ENCODE measurements around the gene PTP4A2.
"Not testable (repeated sequence)": the region's sequence is repeated elsewhere in the genome, so short reads cannot be mapped to it uniquely, and the experiment has no call there.

Gene PTP4A2

DNA sequence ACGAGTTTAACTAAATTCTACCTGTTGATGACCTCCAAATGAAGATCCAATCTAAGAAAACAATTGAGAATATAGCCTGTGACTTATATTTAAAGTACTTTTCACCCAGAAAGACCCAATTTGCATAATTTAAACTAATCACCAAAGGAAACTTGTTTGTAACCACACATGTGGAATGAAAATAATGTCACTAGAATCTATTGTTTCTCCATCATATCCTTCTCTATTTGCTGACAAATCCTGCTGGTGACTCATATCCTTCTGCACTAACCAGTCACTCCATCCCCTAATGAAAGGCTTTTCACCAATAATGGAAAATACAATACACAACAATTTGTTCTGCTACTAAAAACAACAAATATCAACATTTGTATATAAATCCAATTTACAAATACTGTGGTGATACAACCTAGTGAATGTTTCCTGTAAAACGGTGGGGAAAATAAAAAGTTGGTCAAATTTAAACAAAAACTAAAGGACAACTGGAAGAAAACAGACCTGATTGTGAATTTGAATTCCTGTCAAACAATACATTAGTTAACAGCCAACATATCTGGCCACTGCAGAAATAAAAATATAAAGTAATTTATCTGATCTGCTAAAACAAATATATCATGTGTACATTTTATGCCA lies 6.5 kb downstream of the PTP4A2 start:
- DNase-seq (ENCODE audit: extremely low read depth, low read depth), result no peak
- no peak overlapping the region for H3K4me3 ChIP-seq (replicated peaks; ENCODE audit: low read depth, low read length)
- no peak for TF ChIP-seq CTCF (IDR thresholded peaks at IDR 0.05; ENCODE audit: low read depth, low read length, missing control alignments)

DNA sequence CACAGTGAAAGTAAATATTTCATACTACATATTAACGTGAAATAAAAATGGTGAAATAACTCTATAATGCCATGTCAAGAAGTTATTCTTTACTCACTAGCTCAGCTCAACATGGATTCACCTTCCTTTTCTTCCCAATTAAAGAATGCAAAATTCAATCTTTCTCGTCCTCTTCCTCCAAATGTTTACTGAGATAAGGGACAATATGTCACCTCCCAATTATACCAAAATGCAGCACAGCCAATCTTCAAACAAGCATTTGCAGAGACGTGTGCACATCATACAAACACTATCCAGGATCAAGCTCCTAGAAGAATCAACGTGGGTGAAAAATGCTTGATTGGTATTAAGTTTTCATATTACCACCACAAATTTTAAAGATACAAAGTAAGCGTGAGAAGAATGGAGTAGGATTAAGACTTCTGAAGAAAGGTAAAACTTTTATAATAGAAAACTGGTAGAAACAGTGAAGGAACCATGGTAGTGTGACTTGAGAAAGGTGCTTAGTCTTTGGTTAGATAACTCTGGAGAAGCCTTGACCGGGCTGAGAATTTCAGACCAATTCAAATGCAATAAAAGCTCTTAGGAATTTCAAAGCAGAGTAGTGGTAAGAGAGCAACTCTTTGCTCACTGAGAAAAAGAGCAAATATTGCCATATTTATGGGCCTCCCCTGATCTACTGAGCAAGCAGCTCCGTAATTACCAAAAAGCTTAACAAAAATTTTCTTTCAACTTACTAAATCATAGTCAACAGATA lies 7.2 kb downstream of the PTP4A2 start:
- TF ChIP-seq CTCF (IDR thresholded peaks at IDR 0.05; ENCODE audit: low read depth, low read length, missing control alignments), result no peak
- H3K4me3 ChIP-seq (replicated peaks; ENCODE audit: low read depth, low read length), result no peak overlapping the region
- DNase-seq (ENCODE audit: extremely low read depth, low read depth), result no peak

DNA sequence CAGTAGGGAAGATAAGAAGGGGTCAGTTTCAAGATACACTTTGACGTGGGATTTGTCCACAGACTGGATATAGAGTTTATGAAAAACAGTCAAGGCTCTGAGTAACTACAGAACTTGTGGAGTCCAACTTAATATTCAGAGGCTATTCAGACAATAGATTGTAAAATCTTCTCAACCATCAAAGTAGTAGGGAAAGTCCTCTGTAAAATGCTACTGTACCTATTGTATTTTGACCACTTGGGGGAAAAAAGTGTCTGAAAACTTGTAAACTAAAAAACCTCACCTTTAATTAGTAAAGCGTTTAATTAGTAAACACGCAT lies 10.5 kb downstream of the PTP4A2 start:
- no peak overlapping the region for H3K4me3 ChIP-seq (replicated peaks; ENCODE audit: low read depth, low read length)
- TF ChIP-seq CTCF (IDR thresholded peaks at IDR 0.05; ENCODE audit: low read depth, low read length, missing control alignments), result no peak
- no peak for DNase-seq (ENCODE audit: extremely low read depth, low read depth)

GRCh38 chr1:31926853-31927660 lies 11.1 kb downstream of the PTP4A2 start:
- no peak for TF ChIP-seq CTCF (IDR thresholded peaks at IDR 0.05; ENCODE audit: low read depth, low read length, missing control alignments)
- H3K4me3 ChIP-seq (replicated peaks; ENCODE audit: low read depth, low read length), result no peak overlapping the region
- DNase-seq (ENCODE audit: extremely low read depth, low read depth), result no peak

DNA sequence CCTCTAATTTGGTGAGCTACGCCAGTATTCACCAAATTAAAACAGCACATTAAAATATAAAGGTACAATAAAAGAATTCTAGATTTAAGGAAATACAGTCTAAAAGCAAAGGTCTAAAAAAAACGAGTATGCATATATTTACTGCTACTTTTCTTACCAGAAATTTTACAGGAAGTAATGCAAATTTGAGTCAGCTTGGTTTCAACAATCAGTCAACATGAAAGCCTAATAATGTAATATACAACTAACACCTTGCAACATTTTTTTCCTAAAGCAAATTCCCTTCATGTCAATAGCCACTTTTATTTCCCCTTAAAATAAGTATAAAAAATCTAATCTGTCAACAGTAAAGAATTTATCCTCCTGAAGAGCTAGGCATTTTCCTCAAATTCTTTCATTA lies 11.9 kb downstream of the PTP4A2 start:
- no peak overlapping the region for H3K4me3 ChIP-seq (replicated peaks; ENCODE audit: low read depth, low read length)
- no peak for DNase-seq (ENCODE audit: extremely low read depth, low read depth)
- no peak for TF ChIP-seq CTCF (IDR thresholded peaks at IDR 0.05; ENCODE audit: low read depth, low read length, missing control alignments)

- H3K4me3 ChIP-seq (replicated peaks; ENCODE audit: low read depth, low read length); DNase-seq (ENCODE audit: extremely low read depth, low read depth): not testable (repeated sequence)
Measured at GRCh38 chr1:31925824-31926223, 12.3 kb downstream of the PTP4A2 start.

GRCh38 chr1:31924839-31925238 lies 13.3 kb downstream of the PTP4A2 start:
- DNase-seq (ENCODE audit: extremely low read depth, low read depth), result no peak
- no peak overlapping the region for H3K4me3 ChIP-seq (replicated peaks; ENCODE audit: low read depth, low read length)
- no peak for TF ChIP-seq CTCF (IDR thresholded peaks at IDR 0.05; ENCODE audit: low read depth, low read length, missing control alignments)
